HEK293 (cell line): Measurements from ENCODE around the gene KRTAP10-5.
"Not testable (repeated sequence)": the region's sequence is repeated elsewhere in the genome, so short reads cannot be mapped to it uniquely, and the experiment has no call there.

Source experiments
- CTCF ChIA-PET: fragments of 350-600 bp; formaldehyde crosslinking; extraction: SDS; loops from one replicate; lab custom pipeline; 2021; ENCODE audit warnings: antibody characterized with exemption; lab: Yijun Ruan, JAX
- POLR2A ChIA-PET: fragments of 300-600 bp; formaldehyde crosslinking; extraction: SDS; loops from one replicate; lab custom pipeline; 2020; ENCODE audit warnings: antibody characterized with exemption, inconsistent platforms; lab: Yijun Ruan, JAX
- H3K27ac ChIP-seq: fragments of 200-500 bp; sonication (Bioruptor generic); 2 replicates; pipeline ENCODE4 v1.5.1; 2014; ENCODE audit warnings: low read depth, low read length, control low read depth, inconsistent platforms; ENCODE audit errors: extremely low read depth
- H3K36me3 ChIP-seq, 2 experiments: fragments of 200-500 bp in 1 of 2; sonication (Bioruptor generic) in 1 of 2; 1 replicate in 1 of 2; 2 replicates in 1 of 2; pipeline ENCODE4 v1.5.1; 2014 to 2017; ENCODE audit warnings: inconsistent platforms in 2 of 2, low read length in 2 of 2; ENCODE audit not compliant: control insufficient read depth in 2 of 2, insufficient read depth in 1 of 2
- H3K4me1 ChIP-seq: fragments of 200-500 bp; sonication (Bioruptor generic); 2 replicates; pipeline ENCODE4 v1.5.1; 2014; ENCODE audit warnings: mild to moderate bottlenecking, low read length, inconsistent platforms; ENCODE audit not compliant: control insufficient read depth, insufficient read depth
- H3K4me3 ChIP-seq: 2 replicates; pipeline ENCODE4 v1.5.1; 2011; ENCODE audit warnings: low read depth, mild to moderate bottlenecking, control low read depth, low read length, moderate library complexity
- H3K9me3 ChIP-seq: fragments of 200-500 bp; sonication (Bioruptor generic); 2 replicates; pipeline ENCODE4 v1.5.1; 2014; ENCODE audit warnings: low read depth, low read length, inconsistent platforms; ENCODE audit not compliant: control insufficient read depth, insufficient read depth
- GLIS1 ChIP-seq: fragments of 450-650 bp; formaldehyde crosslinking; IDR thresholded peaks from 2 replicates; pipeline ENCODE4 v1.5.1; 2016; ENCODE audit warnings: missing biosample characterization, missing genetic modification characterization
- HOXD13 ChIP-seq: sonication (generic); formaldehyde crosslinking; IDR thresholded peaks from 2 replicates; pipeline ENCODE4 v1.8.0; 2022; ENCODE audit warnings: missing genetic modification reagents, borderline replicate concordance
- KLF1 ChIP-seq: fragments of 450-650 bp; formaldehyde crosslinking; IDR thresholded peaks from 2 replicates; pipeline ENCODE4 v1.5.1; 2016; ENCODE audit warnings: missing biosample characterization, missing genetic modification characterization
- KLF7 ChIP-seq: fragments of 450-650 bp; formaldehyde crosslinking; IDR thresholded peaks from 2 replicates; pipeline ENCODE4 v1.5.1; 2016; ENCODE audit warnings: missing biosample characterization, missing genetic modification characterization, borderline replicate concordance
- SCRT2 ChIP-seq: fragments of 450-650 bp; formaldehyde crosslinking; IDR thresholded peaks from 2 replicates; pipeline ENCODE4 v1.5.1; 2016; ENCODE audit warnings: missing biosample characterization, missing genetic modification characterization
- TCF7L2 ChIP-seq: IDR thresholded peaks from 2 replicates; pipeline ENCODE4 v1.6.1; 2011; ENCODE audit warnings: low read depth, mild to moderate bottlenecking, inconsistent platforms, low read length, moderate library complexity, borderline replicate concordance
- TRIM28 ChIP-seq: IDR thresholded peaks from 2 replicates; pipeline ENCODE4 v1.6.1; 2011; ENCODE audit warnings: low read length, control low read depth, borderline replicate concordance
- ZBTB11 ChIP-seq: fragments of 450-650 bp; formaldehyde crosslinking; conservative IDR thresholded peaks from 2 replicates; pipeline ENCODE4 v1.5.1; 2016; ENCODE audit warnings: low read depth, missing biosample characterization, missing genetic modification characterization
- ZBTB17 ChIP-seq: fragments of 450-650 bp; formaldehyde crosslinking; IDR thresholded peaks from 2 replicates; pipeline ENCODE4 v1.5.1; 2016; ENCODE audit warnings: missing biosample characterization, missing genetic modification characterization
- ZIC2 ChIP-seq: fragments of 450-650 bp; formaldehyde crosslinking; IDR thresholded peaks from 2 replicates; pipeline ENCODE4 v1.5.1; 2016; ENCODE audit warnings: missing biosample characterization, missing genetic modification characterization
- ZNF114 ChIP-seq: fragments of 450-650 bp; formaldehyde crosslinking; IDR thresholded peaks from 2 replicates; pipeline ENCODE4 v1.5.0; 2017; ENCODE audit warnings: missing biosample characterization, missing genetic modification characterization
- ZNF155 ChIP-seq: fragments of 450-650 bp; formaldehyde crosslinking; IDR thresholded peaks from 2 replicates; pipeline ENCODE4 v1.5.1; 2016; ENCODE audit warnings: missing biosample characterization, missing genetic modification characterization
- ZNF175 ChIP-seq: fragments of 450-650 bp; formaldehyde crosslinking; IDR thresholded peaks from 2 replicates; pipeline ENCODE4 v1.5.1; 2016; ENCODE audit warnings: missing biosample characterization, missing genetic modification characterization
- ZNF202 ChIP-seq: fragments of 450-650 bp; formaldehyde crosslinking; IDR thresholded peaks from 2 replicates; pipeline ENCODE4 v1.5.1; 2016; ENCODE audit warnings: missing biosample characterization, missing genetic modification characterization, borderline replicate concordance
- ZNF449 ChIP-seq: fragments of 450-650 bp; formaldehyde crosslinking; IDR thresholded peaks from 2 replicates; pipeline ENCODE4 v1.5.1; 2017; ENCODE audit warnings: missing biosample characterization, mild to moderate bottlenecking, missing genetic modification characterization, moderate library complexity
- ZNF558 ChIP-seq: fragments of 450-650 bp; formaldehyde crosslinking; IDR thresholded peaks from 2 replicates; pipeline ENCODE4 v1.5.1; 2016; ENCODE audit warnings: missing biosample characterization, missing genetic modification characterization
- ZXDB ChIP-seq: fragments of 450-650 bp; formaldehyde crosslinking; IDR thresholded peaks from 2 replicates; pipeline ENCODE4 v1.5.1; 2016; ENCODE audit warnings: missing biosample characterization, missing genetic modification characterization

The KRTAP10-5 gene

GRCh38 chr21:44602463-44602850 lies 22.1 kb upstream of the KRTAP10-5 start:
- ChIA-PET POLR2A (no interaction called here), CTCF (no interaction called here)
- no peaks in the 10 kb centered on the region for H3K9me3 ChIP-seq
- TF ChIP-seq ZXDB (tag by site-specific recombination): no peak
- TF ChIP-seq ZNF114: no peak
- no peak for TF ChIP-seq HOXD13 (CRISPR knock-in tag)
- no peak for TF ChIP-seq TCF7L2
- no peak for TF ChIP-seq ZBTB17
- TF ChIP-seq ZNF449: no peak
- H3K4me3 ChIP-seq: no peak overlapping the region
- no peaks in the 10 kb centered on the region for H3K4me1 ChIP-seq
- no peak overlapping the region for H3K27ac ChIP-seq
- H3K36me3 ChIP-seq: no peaks in the 10 kb centered on the region

GRCh38 chr21:44601596-44602462 lies 21.4 kb upstream of the KRTAP10-5 start:
- Histone ChIP-seq H3K9me3 (no peaks in the 10 kb centered on the region), H3K27ac (no peak overlapping the region), H3K36me3 (no peaks in the 10 kb centered on the region), H3K4me3 (no peak overlapping the region), H3K4me1 (no peaks in the 10 kb centered on the region)
- POLR2A ChIA-PET: no interaction called here
- TF ChIP-seq ZNF155 (no peak), KLF1 (tag by site-specific recombination) (peak; percentile 44; the same call in 1 of the 2 replicates), SCRT2 (peak; percentile 89), ZNF558 (tag by site-specific recombination) (no peak), ZBTB11 (tag by site-specific recombination) (no peak), GLIS1 (tag by site-specific recombination) (no peak), TRIM28 (no peak), ZIC2 (tag by site-specific recombination) (0 out of 2 replicates have a peak, but pooled peaks have one; percentile 16), ZNF175 (tag by site-specific recombination) (no peak), KLF7 (tag by site-specific recombination) (no peak), ZNF202 (tag by site-specific recombination) (no peak)
- CTCF ChIA-PET: no interaction called here

GRCh38 chr21:44601091-44601490 lies 20.7 kb upstream of the KRTAP10-5 start:
- H3K4me3 ChIP-seq, H3K27ac ChIP-seq, H3K36me3 ChIP-seq, H3K9me3 ChIP-seq, CTCF ChIA-PET, H3K4me1 ChIP-seq, POLR2A ChIA-PET: not testable (repeated sequence)

- H3K27ac ChIP-seq, H3K4me1 ChIP-seq, H3K36me3 ChIP-seq, H3K4me3 ChIP-seq, H3K9me3 ChIP-seq, POLR2A ChIA-PET: not testable (repeated sequence)
- CTCF ChIA-PET: interaction anchor here (0.5 to 0.6 kb wide), 2 partner anchors 525 to 1143 kb away, joined by 3 read pairs; no protein-coding TSS in a partner anchor
Observed at GRCh38 chr21:44600118-44600978, 19.9 kb upstream of the KRTAP10-5 start, which contains the start of gene KRTAP10-7. Gene KRTAP10-7 (plus strand): TSS chr21:44600597. CDS start chr21:44600622, 25 bp downstream.
